AG08395 (cell line): Measurements from ENCODE around the gene ATP2C2.
"Not testable (repeated sequence)": the region's sequence is repeated elsewhere in the genome, so short reads cannot be mapped to it uniquely, and the experiment has no call there.

Experiments
- DNase-seq: peaks from one replicate; pipeline ENCODE4 v3.0.0; 2012; ENCODE audit warnings: mixed read lengths, low spot score

The ATP2C2 gene

GRCh38 chr16:84339766-84340165 lies 28.6 kb upstream of the ATP2C2 start:
- no peak for DNase-seq

GRCh38 chr16:84340325-84341040 lies 27.9 kb upstream of the ATP2C2 start:
- no peak for DNase-seq

- DNase-seq = no peak
Measured at GRCh38 chr16:84341528-84342295, 26.6 kb upstream of the ATP2C2 start.

- not testable (repeated sequence) for DNase-seq
Measured at GRCh38 chr16:84343800-84344199, 24.5 kb upstream of the ATP2C2 start.

- DNase-seq = no peak
Measured at GRCh38 chr16:84344781-84345180, 23.6 kb upstream of the ATP2C2 start.

- no peak for DNase-seq
Measured at GRCh38 chr16:84347161-84347560, 21.2 kb upstream of the ATP2C2 start.

GRCh38 chr16:84348386-84348888 lies 19.9 kb upstream of the ATP2C2 start:
- no peak for DNase-seq

- DNase-seq = no peak
Measured at GRCh38 chr16:84349862-84350684, 18.3 kb upstream of the ATP2C2 start.

- no peak for DNase-seq
Measured at GRCh38 chr16:84350685-84351400, 17.5 kb upstream of the ATP2C2 start.

GRCh38 chr16:84351630-84352029 lies 16.7 kb upstream of the ATP2C2 start:
- no peak for DNase-seq

- DNase-seq = no peak
Measured at GRCh38 chr16:84354306-84354705, 14.0 kb upstream of the ATP2C2 start.

- no peak for DNase-seq
Measured at GRCh38 chr16:84355149-84355548, 13.2 kb upstream of the ATP2C2 start.

- DNase-seq = no peak
Measured at GRCh38 chr16:84356176-84356575, 12.2 kb upstream of the ATP2C2 start.

- no peak for DNase-seq
Measured at GRCh38 chr16:84356591-84357116, 11.7 kb upstream of the ATP2C2 start.

- DNase-seq = no peak
Measured at GRCh38 chr16:84357191-84357651, 11.1 kb upstream of the ATP2C2 start.

GRCh38 chr16:84358601-84359295 lies 9.6 kb upstream of the ATP2C2 start:
- DNase-seq = no peak

GRCh38 chr16:84359326-84359725 lies 9.0 kb upstream of the ATP2C2 start:
- DNase-seq = no peak

- DNase-seq = no peak
Measured at GRCh38 chr16:84360170-84360569, 8.2 kb upstream of the ATP2C2 start.

GRCh38 chr16:84360748-84361147 lies 7.6 kb upstream of the ATP2C2 start:
- DNase-seq = no peak

- DNase-seq = no peak
Measured at GRCh38 chr16:84361546-84361945, 6.8 kb upstream of the ATP2C2 start.

GRCh38 chr16:84362471-84362941 lies 5.8 kb upstream of the ATP2C2 start:
- DNase-seq = no peak
